Osteocyte (in vitro differentiated cells): Measurements from ENCODE around the gene TBC1D3B. TPM values are rescaled to one million over a fixed set of nuclear protein-coding genes. Genes with fewer than 3 reads are reported as not detected.
A peak's percentile ranks its signal among the peaks of the same experiment; 100 is the strongest.

Experiments
- DNase-seq: peaks from one replicate; pipeline ENCODE4 v3.0.0; 2021; ENCODE audit warnings: mixed read lengths; ENCODE audit not compliant: unreplicated experiment; ENCODE audit errors: extremely low spot score
- H3K27ac Mint-ChIP-seq: one replicate; pipeline ENCODE4 v1.8.0; 2021; ENCODE audit warnings: mild to moderate bottlenecking, mixed read lengths; ENCODE audit not compliant: unreplicated experiment
- H3K27me3 Mint-ChIP-seq: one replicate; pipeline ENCODE4 v1.8.0; 2021; ENCODE audit warnings: mixed read lengths; ENCODE audit not compliant: unreplicated experiment
- H3K36me3 Mint-ChIP-seq: one replicate; pipeline ENCODE4 v1.8.0; 2021; ENCODE audit warnings: mixed read lengths; ENCODE audit not compliant: unreplicated experiment
- H3K4me1 Mint-ChIP-seq: one replicate; pipeline ENCODE4 v1.8.0; 2021; ENCODE audit warnings: mixed read lengths; ENCODE audit not compliant: unreplicated experiment
- H3K4me3 Mint-ChIP-seq: one replicate; pipeline ENCODE4 v1.8.0; 2021; ENCODE audit warnings: mild to moderate bottlenecking, moderate library complexity, mixed read lengths; ENCODE audit not compliant: unreplicated experiment
- H3K9me3 Mint-ChIP-seq: one replicate; pipeline ENCODE4 v1.8.0; 2021; ENCODE audit warnings: mixed read lengths; ENCODE audit not compliant: unreplicated experiment
- CTCF ChIP-seq: fragments of 200-600 bp; sonication (generic); IDR thresholded peaks from 2 replicates; pipeline ENCODE4 v1.5.0; 2021; ENCODE audit warnings: antibody characterized with exemption, mild to moderate bottlenecking, moderate library complexity
- total RNA-seq: library from RNA; stranded (reverse); gene quantifications from 2 replicates; pipeline ENCODE4 v1.2.1, GENCODE V29; 2021

TBC1D3B gene
- total RNA-seq, 1 donor from 2014 or later = 12.6 TPM

- Mint-ChIP-seq H3K4me1 (no peaks in the 10 kb centered on the region), H3K9me3 (no peaks in the 10 kb centered on the region), H3K36me3 (no peaks in the 10 kb centered on the region), H3K4me3 (no peak overlapping the region), H3K27ac (no peak overlapping the region), H3K27me3 (peaks cover 63% of the 10 kb centered on the region)
- peak; percentile 100 for TF ChIP-seq CTCF
- no peak for DNase-seq
Measured at GRCh38 chr17:36148559-36149295, 27.7 kb downstream of the TBC1D3B start.

GRCh38 chr17:36147601-36148000 is 28.8 kb downstream of the TBC1D3B start:
- no peak for TF ChIP-seq CTCF
- no peak for DNase-seq
- no peak overlapping the region for H3K27ac Mint-ChIP-seq
- H3K4me1 Mint-ChIP-seq = no peaks in the 10 kb centered on the region
- H3K9me3 Mint-ChIP-seq = no peaks in the 10 kb centered on the region
- no peaks in the 10 kb centered on the region for H3K36me3 Mint-ChIP-seq
- H3K4me3 Mint-ChIP-seq = no peak overlapping the region
- H3K27me3 Mint-ChIP-seq = peaks cover 57% of the 10 kb centered on the region

- Mint-ChIP-seq H3K9me3 (no peaks in the 10 kb centered on the region), H3K27ac (no peak overlapping the region), H3K27me3 (peaks cover 48% of the 10 kb centered on the region), H3K36me3 (no peaks in the 10 kb centered on the region), H3K4me1 (no peaks in the 10 kb centered on the region), H3K4me3 (no peak overlapping the region)
- no peak for TF ChIP-seq CTCF
- DNase-seq = no peak
Measured at GRCh38 chr17:36144981-36145729, 31.3 kb downstream of the TBC1D3B start.

GRCh38 chr17:36144014-36144413 is 32.4 kb downstream of the TBC1D3B start:
- TF ChIP-seq CTCF = no peak
- H3K36me3 Mint-ChIP-seq = no peaks in the 10 kb centered on the region
- H3K4me1 Mint-ChIP-seq = no peaks in the 10 kb centered on the region
- H3K4me3 Mint-ChIP-seq = no peak overlapping the region
- no peaks in the 10 kb centered on the region for H3K9me3 Mint-ChIP-seq
- H3K27me3 Mint-ChIP-seq = peaks cover 48% of the 10 kb centered on the region
- no peak for DNase-seq
- no peak overlapping the region for H3K27ac Mint-ChIP-seq

GRCh38 chr17:36142806-36143205 is 33.6 kb downstream of the TBC1D3B start:
- H3K9me3 Mint-ChIP-seq = no peaks in the 10 kb centered on the region
- DNase-seq = no peak
- H3K36me3 Mint-ChIP-seq = no peaks in the 10 kb centered on the region
- no peak for TF ChIP-seq CTCF
- no peaks in the 10 kb centered on the region for H3K4me1 Mint-ChIP-seq
- H3K4me3 Mint-ChIP-seq = no peak overlapping the region
- H3K27ac Mint-ChIP-seq = no peak overlapping the region
- H3K27me3 Mint-ChIP-seq = peaks cover 41% of the 10 kb centered on the region
